Measurements from ENCODE around the gene DYSF.

- TF ChIP-seq POLR2AphosphoS5 (IDR thresholded peaks at IDR 0.05; ENCODE audit: low read depth, low read length) = no peak
- no peak for TF ChIP-seq POLR2A (IDR thresholded peaks at IDR 0.05; ENCODE audit: low read depth, low read length)
- no peak for TF ChIP-seq TAF1 (IDR thresholded peaks at IDR 0.05; ENCODE audit: borderline replicate concordance, low read depth, low read length)
Observed at GRCh38 chr2:71554706-71555056, 101.3 kb downstream of the DYSF start.
